Stimulated activated CD8-positive, alpha-beta memory T cell treated with anti-CD3 and anti-CD28 coated beads, Interleukin-2, amount 100 ng/mL, for 1 hour (primary cell): ENCODE data around the gene MSLN.
"Not testable (repeated sequence)": the region's sequence is repeated elsewhere in the genome, so short reads cannot be mapped to it uniquely, and the experiment has no call there.

Experiments
- DNase-seq, 2 donors: peaks; one replicate each; pipeline ENCODE4 v3.0.0-alpha.2; 2020; ENCODE audit warnings: low read depth in 2 of 2

MSLN gene

GRCh38 chr16:760545-761343 is at the start of gene MSLN:
Gene MSLN (plus strand): TSS chr16:760734. CDS start chr16:762681, 1,947 bp downstream.
- DNase-seq: no peak

GRCh38 chr16:711084-711483 is 49.5 kb upstream of the MSLN start:
- no peak for DNase-seq

GRCh38 chr16:711548-712320 is 48.8 kb upstream of the MSLN start:
- DNase-seq: peak; percentile 60 to 67

- DNase-seq: not testable (repeated sequence)
Measured at GRCh38 chr16:712740-713250, 47.7 kb upstream of the MSLN start.

- no peak for DNase-seq
Measured at GRCh38 chr16:714079-714478, 46.5 kb upstream of the MSLN start.

- DNase-seq: peak; percentile 79 to 81
Measured at GRCh38 chr16:714558-715476, 45.7 kb upstream of the MSLN start, which contains the start of gene METRN. Gene METRN (plus strand): TSS chr16:715118. CDS start chr16:715290, 172 bp downstream.

GRCh38 chr16:715477-716199 is 44.9 kb upstream of the MSLN start:
- DNase-seq: no peak

GRCh38 chr16:716200-716568 is 44.4 kb upstream of the MSLN start:
- no peak for DNase-seq

GRCh38 chr16:716768-717325 is 43.7 kb upstream of the MSLN start:
- no peak for DNase-seq

GRCh38 chr16:717450-718245 is 42.9 kb upstream of the MSLN start:
- DNase-seq: no peak

GRCh38 chr16:718389-718788 is 42.1 kb upstream of the MSLN start:
- no peak for DNase-seq

- no peak for DNase-seq
Measured at GRCh38 chr16:718922-719321, 41.6 kb upstream of the MSLN start.

GRCh38 chr16:719815-720446 is 40.6 kb upstream of the MSLN start:
- DNase-seq: no peak

- DNase-seq: no peak
Measured at GRCh38 chr16:720447-720989, 40.0 kb upstream of the MSLN start.

- peak in 1 of 2 donors; percentile 53 for DNase-seq
Measured at GRCh38 chr16:720990-721764, 39.4 kb upstream of the MSLN start, which contains the start of gene ANTKMT. Gene ANTKMT (plus strand): TSS chr16:721146. CDS start chr16:721275, 129 bp downstream.

GRCh38 chr16:721765-722540 is 38.6 kb upstream of the MSLN start:
- DNase-seq: no peak
